ENCODE measurements around the gene ULK3.

Gene ULK3

DNA sequence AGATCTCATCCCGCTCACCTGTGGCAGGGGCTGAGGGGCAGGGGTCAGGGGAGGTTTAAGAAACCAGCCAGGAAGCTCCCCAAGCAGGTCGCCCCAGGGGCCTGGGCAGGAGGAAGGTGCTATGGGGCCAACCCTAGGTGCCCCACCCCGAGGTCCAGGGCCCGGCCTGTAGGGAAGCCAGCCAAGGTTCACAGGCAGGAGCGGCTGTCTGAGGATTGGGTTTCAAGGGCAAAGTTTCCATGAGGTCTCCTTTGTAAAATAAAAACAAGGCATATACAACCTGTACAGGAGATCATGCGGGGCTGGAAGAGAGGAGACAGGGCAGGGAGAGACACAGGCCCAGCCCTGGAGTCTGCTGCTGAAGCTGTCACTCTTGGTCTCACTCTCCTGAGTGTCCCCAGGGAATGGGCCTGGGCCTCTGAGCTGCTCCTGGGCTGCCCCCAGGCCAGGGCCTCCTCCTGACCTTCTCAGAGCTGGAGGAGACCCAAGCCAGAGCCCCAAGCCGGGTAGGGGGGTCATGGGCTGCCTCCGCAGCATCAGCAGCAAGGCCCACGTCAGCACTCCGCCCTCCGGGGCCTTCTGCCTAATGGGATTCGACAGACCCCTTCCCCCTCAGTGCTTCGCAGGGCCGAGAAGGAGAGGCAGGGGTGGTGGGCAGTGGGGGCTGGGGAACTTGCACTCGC, 11.0 kb downstream of the ULK3 start:
- Histone ChIP-seq H3K36me3 (replicated peaks) (no peaks in the 10 kb centered on the region), H3K27me3 (replicated peaks) (peaks cover 12% of the 10 kb centered on the region), H3K4me3 (ENCODE audit: low read depth, low read length) (no peak overlapping the region), H3K27ac (no peak overlapping the region)
- TF ChIP-seq, protein P1, sequence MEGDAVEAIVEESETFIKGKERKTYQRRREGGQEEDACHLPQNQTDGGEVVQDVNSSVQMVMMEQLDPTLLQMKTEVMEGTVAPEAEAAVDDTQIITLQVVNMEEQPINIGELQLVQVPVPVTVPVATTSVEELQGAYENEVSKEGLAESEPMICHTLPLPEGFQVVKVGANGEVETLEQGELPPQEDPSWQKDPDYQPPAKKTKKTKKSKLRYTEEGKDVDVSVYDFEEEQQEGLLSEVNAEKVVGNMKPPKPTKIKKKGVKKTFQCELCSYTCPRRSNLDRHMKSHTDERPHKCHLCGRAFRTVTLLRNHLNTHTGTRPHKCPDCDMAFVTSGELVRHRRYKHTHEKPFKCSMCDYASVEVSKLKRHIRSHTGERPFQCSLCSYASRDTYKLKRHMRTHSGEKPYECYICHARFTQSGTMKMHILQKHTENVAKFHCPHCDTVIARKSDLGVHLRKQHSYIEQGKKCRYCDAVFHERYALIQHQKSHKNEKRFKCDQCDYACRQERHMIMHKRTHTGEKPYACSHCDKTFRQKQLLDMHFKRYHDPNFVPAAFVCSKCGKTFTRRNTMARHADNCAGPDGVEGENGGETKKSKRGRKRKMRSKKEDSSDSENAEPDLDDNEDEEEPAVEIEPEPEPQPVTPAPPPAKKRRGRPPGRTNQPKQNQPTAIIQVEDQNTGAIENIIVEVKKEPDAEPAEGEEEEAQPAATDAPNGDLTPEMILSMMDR (IDR thresholded peaks at IDR 0.05; ENCODE audit: low read depth, low read length, missing control alignments) = no peak
- no peak for DNase-seq
- in situ Hi-C loops (cut with HindIII; ENCODE audit: low pct_ligation_motif_present, low sequenced_read_pairs) = no loop called here

DNA sequence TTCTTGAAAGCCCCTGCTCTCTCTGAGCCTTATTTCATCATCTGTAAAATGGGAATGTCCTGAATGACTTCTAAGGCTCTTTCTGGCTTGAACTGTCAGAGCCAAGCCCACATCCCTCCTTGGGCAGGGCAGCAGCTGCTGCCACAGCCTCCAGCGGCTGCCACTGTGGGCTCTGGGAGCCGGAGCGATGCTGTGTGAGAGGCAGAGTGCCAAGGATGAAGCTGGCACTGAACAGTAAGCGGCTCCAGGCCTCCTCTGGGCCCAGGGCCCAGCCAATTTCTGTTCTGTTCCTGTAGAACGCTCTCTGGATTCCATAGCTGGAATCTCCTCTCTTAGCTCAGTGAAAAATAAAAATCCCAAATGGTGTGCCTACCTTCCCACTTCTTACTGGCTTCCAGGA, 12.1 kb downstream of the ULK3 start:
- no peak for DNase-seq
- in situ Hi-C loops (cut with HindIII; ENCODE audit: low pct_ligation_motif_present, low sequenced_read_pairs) = no loop called here
- Histone ChIP-seq H3K27ac (no peak overlapping the region), H3K27me3 (replicated peaks) (peaks cover 17% of the 10 kb centered on the region), H3K36me3 (replicated peaks) (no peaks in the 10 kb centered on the region), H3K4me3 (ENCODE audit: low read depth, low read length) (no peak overlapping the region)
- TF ChIP-seq, protein P1 (IDR thresholded peaks at IDR 0.05; ENCODE audit: low read depth, low read length, missing control alignments) = no peak

DNA sequence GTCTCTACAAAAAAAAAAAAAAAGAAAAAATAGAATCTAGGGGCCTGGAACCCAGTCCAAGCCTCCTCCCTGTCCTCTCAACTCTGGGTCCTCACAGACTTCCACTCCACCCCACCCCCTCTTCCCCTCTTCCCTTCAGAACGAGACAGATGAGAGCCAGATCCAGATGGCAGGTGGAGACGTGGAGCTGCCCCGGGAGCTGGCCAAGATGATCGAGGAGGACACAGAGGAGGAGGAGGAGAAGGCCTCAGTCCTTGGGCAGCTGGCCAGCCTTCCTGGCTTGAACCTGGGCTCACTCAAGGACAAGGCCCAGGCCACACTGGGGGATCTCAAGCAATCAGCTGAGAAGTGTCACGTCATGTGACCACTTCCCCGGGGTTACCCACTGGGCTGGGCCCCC, 13.0 kb downstream of the ULK3 start:
- Histone ChIP-seq H3K27ac (no peak overlapping the region), H3K36me3 (replicated peaks) (no peaks in the 10 kb centered on the region), H3K4me3 (ENCODE audit: low read depth, low read length) (no peak overlapping the region), H3K27me3 (replicated peaks) (peaks cover 24% of the 10 kb centered on the region)
- in situ Hi-C loops (cut with HindIII; ENCODE audit: low pct_ligation_motif_present, low sequenced_read_pairs) = no loop called here
- no peak for DNase-seq
- TF ChIP-seq, protein P1 (IDR thresholded peaks at IDR 0.05; ENCODE audit: low read depth, low read length, missing control alignments) = no peak

DNA sequence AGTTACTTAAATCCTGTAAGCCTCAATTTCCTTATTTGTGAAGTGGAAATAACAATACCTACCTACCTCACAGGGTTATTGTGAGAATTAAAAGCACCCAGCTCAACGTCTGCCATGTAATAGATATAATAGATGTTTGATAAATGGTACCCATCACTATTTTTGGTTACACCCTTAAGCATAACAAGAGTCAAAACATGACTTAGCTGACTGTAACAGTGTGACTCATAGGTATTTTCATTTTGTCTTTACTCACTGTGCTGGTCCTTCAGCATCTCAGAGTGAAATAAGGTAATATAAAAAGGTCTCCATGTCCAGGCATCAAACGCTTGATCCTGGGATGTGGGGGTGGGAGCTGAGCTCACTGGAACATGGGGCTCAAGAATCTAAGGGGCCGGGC, 13.5 kb downstream of the ULK3 start:
- H3K4me3 ChIP-seq (ENCODE audit: low read depth, low read length) = no peak overlapping the region
- no peak overlapping the region for H3K27ac ChIP-seq
- no peaks in the 10 kb centered on the region for H3K36me3 ChIP-seq (replicated peaks)
- H3K27me3 ChIP-seq (replicated peaks) = peaks cover 24% of the 10 kb centered on the region
- in situ Hi-C loops (cut with HindIII; ENCODE audit: low pct_ligation_motif_present, low sequenced_read_pairs) = no loop called here
- DNase-seq = no peak
- TF ChIP-seq, protein P1 (IDR thresholded peaks at IDR 0.05; ENCODE audit: low read depth, low read length, missing control alignments) = no peak

DNA sequence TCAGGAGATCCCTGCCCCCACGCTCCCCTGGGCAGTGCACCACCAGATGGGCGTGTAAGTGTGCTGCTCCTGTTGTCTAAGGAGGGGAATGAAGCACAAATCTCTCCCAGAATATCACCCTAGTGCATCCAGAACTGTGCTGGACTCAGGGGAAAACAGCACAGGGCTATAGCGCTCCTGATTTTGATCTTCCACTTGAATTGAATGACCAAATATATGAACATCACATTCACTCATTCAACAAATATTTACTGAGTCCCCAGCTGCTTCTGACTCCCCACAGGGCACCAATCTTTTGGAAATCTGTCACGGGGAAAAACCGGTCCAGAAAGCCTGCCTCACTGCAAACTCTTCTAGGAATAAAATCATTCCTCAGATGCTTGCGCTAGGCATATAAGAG, 14.1 kb downstream of the ULK3 start:
- DNase-seq = no peak
- in situ Hi-C loops (cut with HindIII; ENCODE audit: low pct_ligation_motif_present, low sequenced_read_pairs) = no loop called here
- Histone ChIP-seq H3K27ac (no peak overlapping the region), H3K36me3 (replicated peaks) (no peaks in the 10 kb centered on the region), H3K4me3 (ENCODE audit: low read depth, low read length) (no peak overlapping the region), H3K27me3 (replicated peaks) (peaks cover 24% of the 10 kb centered on the region)
- TF ChIP-seq, protein P1 (IDR thresholded peaks at IDR 0.05; ENCODE audit: low read depth, low read length, missing control alignments) = no peak

DNA sequence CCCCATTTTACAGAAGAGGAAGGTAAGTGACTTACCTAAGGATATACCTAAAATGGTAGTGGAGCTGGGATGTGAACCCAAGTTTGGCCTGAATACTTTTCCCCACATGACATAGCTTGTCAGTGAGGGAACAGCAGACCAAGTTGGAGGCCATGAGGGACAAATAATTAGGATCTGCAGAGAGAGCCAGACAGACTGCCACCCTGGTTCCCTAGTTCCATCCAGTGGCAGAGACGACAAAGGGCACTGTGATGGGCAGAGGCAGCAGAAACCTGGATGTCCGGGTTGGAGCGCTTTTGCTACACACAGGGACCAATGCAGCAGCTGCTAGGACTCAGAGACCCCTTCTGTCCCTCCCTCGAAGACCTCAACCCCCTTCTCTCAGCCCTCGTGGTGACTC, 15.3 kb downstream of the ULK3 start:
- H3K36me3 ChIP-seq (replicated peaks) = no peaks in the 10 kb centered on the region
- in situ Hi-C loops (cut with HindIII; ENCODE audit: low pct_ligation_motif_present, low sequenced_read_pairs) = no loop called here
- H3K27me3 ChIP-seq (replicated peaks) = peaks cover 24% of the 10 kb centered on the region
- no peak overlapping the region for H3K27ac ChIP-seq
- TF ChIP-seq, protein P1 (IDR thresholded peaks at IDR 0.05; ENCODE audit: low read depth, low read length, missing control alignments) = no peak
- H3K4me3 ChIP-seq (ENCODE audit: low read depth, low read length) = no peak overlapping the region
- no peak for DNase-seq

Data from brain microvascular endothelial cell (primary cell).